HCT116 (cell line): ENCODE measurements around the gene ASCL4. TPM values are rescaled to one million over a fixed set of nuclear protein-coding genes. Genes with fewer than 3 reads are reported as not detected.

Experiments
- ATAC-seq: fragments of 200-7000 bp; cut with Tn5 transposase; 2 replicates; pipeline ENCODE4 v1.9.1; 2020; ENCODE audit warnings: mild to moderate bottlenecking, moderate library complexity
- BruUV-seq: library from RNA; stranded (reverse); fragments of 400-500 nt; replicated peaks from 2 replicates; lab custom pipeline; 2021; lab: Mats Ljungman, UMichigan
- CTCF ChIA-PET: fragments of 300-600 bp; sonication (Branson Sonifier 250); formaldehyde crosslinking; loops from one replicate; lab custom pipeline; 2021; ENCODE audit warnings: antibody characterized with exemption; lab: Charles Lee
- POLR2A ChIA-PET: fragments of 300-600, 350-600 bp; sonication (Branson Sonifier 250); formaldehyde crosslinking; loops from one replicate; lab custom pipeline; 2021; ENCODE audit warnings: antibody characterized with exemption; lab: Charles Lee
- RAD21 ChIA-PET, 2 experiments: fragments of 300-600 bp; sonication (Branson Sonifier 250); formaldehyde crosslinking; loops; one replicate each; lab custom pipeline; 2023; ENCODE audit warnings: low total read pairs in 2 of 2; ENCODE audit not compliant: uncharacterized antibody in 2 of 2, unreplicated experiment in 2 of 2, low non-redundant PET in 1 of 2; lab: Charles Lee
- DNase-seq: peaks from one replicate; pipeline ENCODE4 v3.0.0-alpha.2; 2010; ENCODE audit warnings: low read depth, low spot score
- H2AFZ ChIP-seq: fragments of 200-600 bp; shearing (Covaris generic), sonication (generic); 2 replicates; pipeline ENCODE4 v1.6.1; 2017; ENCODE audit warnings: low read depth, mixed run types, mixed read lengths, antibody characterized with exemption, low read length; ENCODE audit not compliant: poor library complexity, severe bottlenecking
- H3K27ac ChIP-seq: 2 replicates; pipeline ENCODE4 v1.5.1; 2012; ENCODE audit warnings: low read depth, low read length
- H3K27me3 ChIP-seq: fragments of 200-600 bp; sonication (generic); 2 replicates; pipeline ENCODE4 v1.6.1; 2016; ENCODE audit warnings: mixed run types, low read length, mixed read lengths; ENCODE audit not compliant: insufficient read depth
- H3K36me3 ChIP-seq, 2 experiments: fragments of 200-500 bp in 1 of 2; fragments of 200-600 bp in 1 of 2; sonication (Bioruptor generic) in 1 of 2; sonication (generic) in 1 of 2; 2 replicates each; pipeline versions ENCODE4 v1.5.1 to v1.6.1; 2014 to 2016; ENCODE audit warnings: low read length in 2 of 2, inconsistent platforms in 1 of 2, mixed read lengths in 1 of 2, mixed run types in 1 of 2; ENCODE audit not compliant: insufficient read depth in 2 of 2, control insufficient read depth in 1 of 2
- H3K4me1 ChIP-seq, 2 experiments: fragments of 200-600 bp in 1 of 2; sonication (generic) in 1 of 2; 2 replicates each; pipeline versions ENCODE4 v1.5.1 to v1.6.1; 2012 to 2017; ENCODE audit warnings: low read length in 2 of 2, inconsistent platforms in 1 of 2, mild to moderate bottlenecking in 1 of 2, mixed read lengths in 1 of 2, mixed run types in 1 of 2, moderate library complexity in 1 of 2; ENCODE audit not compliant: insufficient read depth in 2 of 2, control insufficient read depth in 1 of 2
- H3K4me2 ChIP-seq: fragments of 200-600 bp; sonication (generic); 2 replicates; pipeline ENCODE4 v1.6.1; 2017; ENCODE audit warnings: mixed run types, low read length, mixed read lengths
- H3K4me3 ChIP-seq, 2 experiments: fragments of 200-600 bp in 1 of 2; sonication (generic) in 1 of 2; replicated peaks in 1 of 2; 2 replicates each; pipeline ENCODE4 v1.5.1; 2011 to 2016; ENCODE audit warnings: low read length in 2 of 2, control low read depth in 1 of 2, low read depth in 1 of 2, mild to moderate bottlenecking in 1 of 2, mixed read lengths in 1 of 2, mixed run types in 1 of 2
- H3K79me2 ChIP-seq: fragments of 200-600 bp; sonication (generic); 2 replicates; pipeline ENCODE4 v1.6.1; 2017; ENCODE audit warnings: mild to moderate bottlenecking, mixed run types, low read length, moderate library complexity, mixed read lengths; ENCODE audit not compliant: insufficient read depth
- H3K9ac ChIP-seq: fragments of 200-600 bp; sonication (generic); 2 replicates; pipeline ENCODE4 v1.6.1; 2016; ENCODE audit warnings: low read length, mixed read lengths
- H3K9me2 ChIP-seq: fragments of 200-600 bp; sonication (generic), shearing (Covaris generic); 2 replicates; pipeline ENCODE4 v1.6.1; 2017; ENCODE audit warnings: mixed run types, mild to moderate bottlenecking, moderate library complexity; ENCODE audit not compliant: insufficient read depth
- H3K9me3 ChIP-seq, 2 experiments: fragments of 200-500 bp in 1 of 2; fragments of 200-600 bp in 1 of 2; sonication (Bioruptor generic) in 1 of 2; sonication (generic) in 1 of 2; 2 replicates each; pipeline ENCODE4 v1.6.1; 2014 to 2017; ENCODE audit warnings: low read length in 2 of 2, mixed read lengths in 2 of 2, inconsistent platforms in 1 of 2, low read depth in 1 of 2, mild to moderate bottlenecking in 1 of 2, mixed run types in 1 of 2, moderate library complexity in 1 of 2; ENCODE audit not compliant: control insufficient read depth in 1 of 2, insufficient read depth in 1 of 2
- H4K20me1 ChIP-seq: fragments of 200-600 bp; sonication (generic), shearing (Covaris generic); 2 replicates; pipeline ENCODE4 v1.6.1; 2017; ENCODE audit warnings: mixed run types, mild to moderate bottlenecking, moderate library complexity; ENCODE audit not compliant: insufficient read depth
- ATF3 ChIP-seq: IDR thresholded peaks from 2 replicates; pipeline ENCODE4 v1.6.1; 2012
- EZH2 ChIP-seq: fragments of 200-600 bp; sonication (generic); IDR thresholded peaks from 2 replicates; pipeline ENCODE4 v1.6.1; 2017; ENCODE audit warnings: antibody characterized with exemption, mixed run types
- RAD21 ChIP-seq: IDR thresholded peaks from 2 replicates; pipeline ENCODE4 v1.6.1; 2012; ENCODE audit warnings: low read depth, mild to moderate bottlenecking
- YY1 ChIP-seq: IDR thresholded peaks from 2 replicates; pipeline ENCODE4 v1.6.1; 2011; ENCODE audit warnings: low read length, low read depth, moderate library complexity, mild to moderate bottlenecking; ENCODE audit not compliant: insufficient replicate concordance; ENCODE audit errors: extremely low read depth
- intact Hi-C: fragments of 100-400 bp; cut with micrococcal nuclease; formaldehyde crosslinking; loops from 2 replicates; pipeline ENCODE4 v1.10.0; 2022
- total RNA-seq: library from RNA; stranded (reverse); gene quantifications from one replicate; pipeline ENCODE4 v1.2.1, GENCODE V29; 2021; ENCODE audit not compliant: unreplicated experiment

ASCL4 gene
- total RNA-seq, 1 experiment from 2014 or later = not detected

GRCh38 chr12:107736914-107737313 lies 37.6 kb upstream of the ASCL4 start:
- no peaks in the 10 kb centered on the region for H3K9me2 ChIP-seq
- no peak for ATAC-seq

GRCh38 chr12:107748472-107748871 lies 26.0 kb upstream of the ASCL4 start:
- intact Hi-C loops = no loop called here
- Histone ChIP-seq H4K20me1 (no peaks in the 10 kb centered on the region), H3K4me1 (no peaks in the 10 kb centered on the region), H3K9ac (no peak overlapping the region), H3K9me3 (no peaks in the 10 kb centered on the region), H2AFZ (no peak overlapping the region), H3K36me3 (peaks cover 37 to 59% of the 10 kb centered on the region in 2 experiments), H3K27me3 (no peaks in the 10 kb centered on the region), H3K4me3 (no peak overlapping the region), H3K27ac (no peak overlapping the region), H3K4me2 (no peak overlapping the region), H3K79me2 (peaks cover 70% of the 10 kb centered on the region), H3K9me2 (no peaks in the 10 kb centered on the region)
- BruUV-seq = no TSS peak
- DNase-seq (no peak), ATAC-seq (no peak)
- ChIA-PET RAD21 (no interaction called here), POLR2A (no interaction called here), CTCF (no interaction called here)
- TF ChIP-seq RAD21 (no peak), YY1 (no peak), ATF3 (no peak)

More at GRCh38 chr12:107736914-107737313, 37.6 kb upstream of the ASCL4 start:
- Histone ChIP-seq H3K4me3 (no peak overlapping the region), H3K79me2 (no peaks in the 10 kb centered on the region; the same call in 1 of the 2 replicates), H3K4me1 (no peaks in the 10 kb centered on the region), H3K27ac (no peak overlapping the region), H3K9ac (no peak overlapping the region), H3K4me2 (no peak overlapping the region), H3K36me3 (peaks cover 54 to 79% of the 10 kb centered on the region in 2 experiments), H3K27me3 (no peaks in the 10 kb centered on the region), H2AFZ (no peak overlapping the region), H4K20me1 (no peaks in the 10 kb centered on the region), H3K9me3 (no peaks in the 10 kb centered on the region)
- intact Hi-C loops = no loop called here
- no peak for DNase-seq
- no peak for TF ChIP-seq EZH2
- BruUV-seq = no TSS peak
- CTCF ChIA-PET = no interaction called here
- POLR2A ChIA-PET = no interaction called here
- RAD21 ChIA-PET = no interaction called here
